HepG2 (cell line): ENCODE data around the gene SLC22A12. TPM values are rescaled to one million over a fixed set of nuclear protein-coding genes. Genes with fewer than 3 reads are reported as not detected.
A peak's percentile ranks its signal among the peaks of the same experiment; 100 is the strongest.

Experiments
- CEBPG ChIP-seq: IDR thresholded peaks from 2 replicates; pipeline ENCODE4 v1.6.1; 2016
- ETV5 ChIP-seq: IDR thresholded peaks from 2 replicates; pipeline ENCODE4 v1.6.1; 2018; ENCODE audit warnings: missing biosample characterization, missing genetic modification reagents, inconsistent platforms, borderline replicate concordance
- HNF1A ChIP-seq, 2 experiments: sonication (generic) in 1 of 2; formaldehyde crosslinking in 1 of 2; IDR thresholded peaks; 2 replicates each; pipeline versions ENCODE4 v1.4.0 to v1.6.1; 2016 to 2020; ENCODE audit warnings: borderline replicate concordance in 1 of 2, low read depth in 1 of 2, mild to moderate bottlenecking in 1 of 2, missing genetic modification reagents in 1 of 2
- HNF1B ChIP-seq: sonication (generic); formaldehyde crosslinking; IDR thresholded peaks from 2 replicates; pipeline ENCODE4 v1.5.1; 2020; ENCODE audit warnings: mild to moderate bottlenecking, moderate library complexity, missing genetic modification reagents
- ZNF142 ChIP-seq: sonication (generic); formaldehyde crosslinking; IDR thresholded peaks from 2 replicates; pipeline ENCODE4 v1.4.0; 2020; ENCODE audit warnings: missing genetic modification reagents
- polyA plus RNA-seq, 8 experiments: library from polyadenylated mRNA; depleted of rRNA in 3 of 8; stranded (reverse) in 7 of 8; unstranded in 1 of 8; fragments of >200 nt; fragmentation: Illumina TruSeq in 4 of 8; extraction: Trizol in 4 of 8; gene quantifications; 2 replicates each; pipeline versions ENCODE4 v1.2.1 to v1.2.3, GENCODE V29; 2011 to 2016; ENCODE audit warnings: low read depth in 4 of 8, missing spikeins in 1 of 8, mixed read lengths in 1 of 8; ENCODE audit not compliant: insufficient read depth in 1 of 8
- total RNA-seq, 5 experiments: library from RNA; depleted of rRNA; stranded (reverse); fragments of >200 nt; fragmentation: Illumina TruSeq; extraction: Trizol; gene quantifications; 2 replicates each; pipeline ENCODE4 v1.2.3, GENCODE V29; 2016; ENCODE audit warnings: low read depth in 1 of 5

Gene SLC22A12
- total and polyA plus RNA-seq, 2 of the 13 experiments (the other 11 are each of a cell fraction or from before 2014, with no cell fraction given): not detected

- TF ChIP-seq HNF1A (IDR thresholded peaks at IDR 0.05; ENCODE audit: low read depth): no peak
- TF ChIP-seq HNF1A (CRISPR knock-in tag; IDR thresholded peaks at IDR 0.05; ENCODE audit: borderline replicate concordance): 0 out of 2 replicates have a peak, but pooled peaks have one; percentile 49
- TF ChIP-seq HNF1B (CRISPR knock-in tag): peak; percentile 36; the same call in 1 of the 2 replicates
- TF ChIP-seq ZNF142 (CRISPR knock-in tag): no peak
- 0 out of 2 replicates have a peak, but pooled peaks have one; percentile 16 for TF ChIP-seq CEBPG (CRISPR knock-in tag)
- TF ChIP-seq ETV5 (CRISPR knock-in tag): no peak
Measured at GRCh38 chr11:64590763-64591221, at the start of gene SLC22A12 (continued).
